Right lobe of liver (tissue), 6 donors: ENCODE data around the gene CAMK4. TPM values are rescaled to one million over a fixed set of nuclear protein-coding genes. Genes with fewer than 3 reads are reported as not detected.

Experiments
- ATAC-seq, 4 donors: fragments of 200-7000 bp; cut with Tn5 transposase; one replicate each; pipeline ENCODE4 v1.9.1; 2020; ENCODE audit warnings: mild to moderate bottlenecking in 4 of 4, moderate library complexity in 4 of 4
- DNase-seq, 3 donors: peaks; one replicate each; pipeline ENCODE4 v3.0.0-alpha.2; 2020
- H3K27ac ChIP-seq, 3 donors: fragments of 200-600 bp; one replicate each; pipeline ENCODE4 v1.8.0; 2022
- H3K27me3 ChIP-seq, 2 donors: fragments of 200-600 bp; one replicate each; pipeline ENCODE4 v1.8.0; 2022
- H3K36me3 ChIP-seq, 4 donors: fragments of 200-600 bp; sonication (generic) in 1 of 4; one replicate each; pipeline versions ENCODE4 v1.5.1 to v1.8.0; 2017 to 2022; ENCODE audit warnings: control low read depth in 1 of 4
- H3K4me1 ChIP-seq, 4 donors: fragments of 200-600 bp; sonication (generic) in 1 of 4; one replicate each; pipeline versions ENCODE4 v1.5.1 to v1.8.0; 2017 to 2022; ENCODE audit warnings: control low read depth in 1 of 4
- H3K4me3 ChIP-seq, 3 donors: fragments of 200-600 bp; one replicate each; pipeline ENCODE4 v1.8.0; 2022
- H3K9me3 ChIP-seq, 4 donors: fragments of 200-600 bp; sonication (generic) in 1 of 4; one replicate each; pipeline versions ENCODE4 v1.5.1 to v1.8.0; 2017 to 2022; ENCODE audit warnings: control low read depth in 1 of 4
- POLR2A ChIP-seq: fragments of 450-650 bp; IDR thresholded peaks from one replicate; pipeline ENCODE4 v1.6.1; 2017; ENCODE audit warnings: antibody characterized with exemption, mild to moderate bottlenecking
- WGBS: methylation state at CpG from one replicate; pipeline ENCODE4 v1.1.6; 2018; ENCODE audit warnings: low coverage, low lambda C conversion rate; ENCODE audit not compliant: insufficient coverage; ENCODE audit errors: missing lambda C conversion rate; 5-methylcytosine and 5-hydroxymethylcytosine counted together
- intact Hi-C, 2 donors: fragments of 100-400 bp; cut with DNase I; formaldehyde crosslinking; loops; one replicate each; pipeline versions ENCODE4 v1.11.2 to v1.14.1; 2022
- total RNA-seq, 6 experiments: library from RNA; depleted of rRNA in 2 of 6; stranded (reverse); fragments of >200 nt in 2 of 6; fragmentation: NEBNext Ultra II Directional in 3 of 6; extraction: Animal tissue kit (Norgen Biotek cat#: 25700) in 3 of 6; gene quantifications; one replicate each; pipeline versions ENCODE4 v1.1.0 to v1.2.4, GENCODE V29; 2016 to 2023
- TF ChIP-seq, protein P1 (sequence below), 4 donors: fragments of 200-600 bp in 3 of 4; fragments of 450-650 bp in 1 of 4; IDR thresholded peaks; one replicate each; pipeline versions ENCODE4 v1.5.1 to v1.8.0; 2016 to 2022; ENCODE audit warnings: antibody characterized with exemption in 4 of 4, mild to moderate bottlenecking in 2 of 4
- donor health status: DM: no; HTN: yes; CAD: no.
- donor health status: DM: no; HTN: no; CAD: no.
- donor health status: DM: no; HTN: no; CAD: no.
- donor health status: DM: no; HTN: yes; CAD: no.
- donor health status: DM: no; HTN: yes; CAD: no.

CAMK4 gene
- total RNA-seq, 6 experiments from 2014 or later = 0.81 to 4.3 (median 1.3) TPM

DNA sequence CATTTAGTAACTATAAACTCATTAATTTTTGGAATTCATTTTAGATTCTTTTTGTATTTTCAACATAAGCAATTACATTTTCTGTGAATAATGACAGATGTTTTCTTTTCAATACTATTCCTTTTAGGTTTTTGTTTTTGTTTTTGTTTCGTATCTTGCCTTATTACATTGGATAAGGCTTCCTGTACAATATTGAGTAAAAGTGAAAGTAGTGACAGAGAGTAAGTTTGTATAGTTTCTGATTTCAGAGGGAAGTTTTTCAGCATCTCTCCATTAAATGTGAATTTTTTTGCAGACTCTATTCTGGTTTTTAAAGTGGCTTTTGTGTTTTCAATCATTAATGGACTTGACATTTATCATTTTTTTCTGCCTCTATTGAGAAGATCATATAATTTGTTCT, 12.8 kb upstream of the CAMK4 start:
- DNase-seq (no peak), ATAC-seq (no peak)
- Histone ChIP-seq H3K27ac (no peak overlapping the region), H3K4me1 (no peaks in the 10 kb centered on the region), H3K36me3 (no peaks in the 10 kb centered on the region), H3K27me3 (no peaks in the 10 kb centered on the region), H3K4me3 (no peak overlapping the region), H3K9me3 (no peaks in the 10 kb centered on the region)
- no peak for TF ChIP-seq POLR2A
- TF ChIP-seq, protein P1, sequence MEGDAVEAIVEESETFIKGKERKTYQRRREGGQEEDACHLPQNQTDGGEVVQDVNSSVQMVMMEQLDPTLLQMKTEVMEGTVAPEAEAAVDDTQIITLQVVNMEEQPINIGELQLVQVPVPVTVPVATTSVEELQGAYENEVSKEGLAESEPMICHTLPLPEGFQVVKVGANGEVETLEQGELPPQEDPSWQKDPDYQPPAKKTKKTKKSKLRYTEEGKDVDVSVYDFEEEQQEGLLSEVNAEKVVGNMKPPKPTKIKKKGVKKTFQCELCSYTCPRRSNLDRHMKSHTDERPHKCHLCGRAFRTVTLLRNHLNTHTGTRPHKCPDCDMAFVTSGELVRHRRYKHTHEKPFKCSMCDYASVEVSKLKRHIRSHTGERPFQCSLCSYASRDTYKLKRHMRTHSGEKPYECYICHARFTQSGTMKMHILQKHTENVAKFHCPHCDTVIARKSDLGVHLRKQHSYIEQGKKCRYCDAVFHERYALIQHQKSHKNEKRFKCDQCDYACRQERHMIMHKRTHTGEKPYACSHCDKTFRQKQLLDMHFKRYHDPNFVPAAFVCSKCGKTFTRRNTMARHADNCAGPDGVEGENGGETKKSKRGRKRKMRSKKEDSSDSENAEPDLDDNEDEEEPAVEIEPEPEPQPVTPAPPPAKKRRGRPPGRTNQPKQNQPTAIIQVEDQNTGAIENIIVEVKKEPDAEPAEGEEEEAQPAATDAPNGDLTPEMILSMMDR (IDR thresholded peaks at IDR 0.05) = no peak
- 21% methylated on average over 1 of the region's 1 CpG for WGBS
- intact Hi-C loops = no loop called here

DNA sequence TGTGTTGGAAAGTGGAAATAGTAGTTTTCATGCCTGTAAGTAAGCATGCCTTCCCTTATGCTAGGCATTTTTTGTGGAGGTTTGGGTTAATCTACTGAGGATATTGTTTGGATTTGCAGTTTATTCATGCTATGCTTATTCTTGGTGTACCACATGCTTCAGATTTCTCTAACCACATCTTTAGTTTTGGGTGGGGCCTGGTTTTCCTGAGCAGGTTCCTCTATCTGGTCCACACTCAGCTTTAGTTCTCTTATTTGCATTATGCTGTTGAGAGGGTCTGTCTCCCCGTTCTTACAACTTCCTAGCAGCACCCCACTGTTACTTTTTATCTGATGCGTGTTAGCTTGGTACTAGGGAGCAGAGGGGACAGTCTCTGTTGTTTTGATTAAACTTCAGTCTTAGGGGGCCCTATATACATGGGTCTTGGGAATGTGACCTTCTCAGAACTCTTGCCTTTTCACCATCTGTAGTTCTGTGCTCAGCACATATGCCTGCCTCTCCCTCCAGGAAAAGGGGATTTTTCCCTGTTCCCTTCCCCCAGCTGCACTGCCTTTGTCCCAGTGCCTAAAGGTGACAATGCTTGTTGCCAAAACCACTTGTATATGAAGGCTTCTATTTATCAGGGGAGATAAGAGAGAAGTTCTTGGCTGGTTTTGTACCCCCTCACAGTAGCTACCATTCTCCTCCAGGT, 10.0 kb upstream of the CAMK4 start:
- no peaks in the 10 kb centered on the region for H3K9me3 ChIP-seq
- H3K4me3 ChIP-seq = no peak overlapping the region
- TF ChIP-seq POLR2A = no peak
- TF ChIP-seq, protein P1 (IDR thresholded peaks at IDR 0.05) = no peak
- ATAC-seq = no peak
- no peak overlapping the region for H3K27ac ChIP-seq
- H3K4me1 ChIP-seq = no peaks in the 10 kb centered on the region
- no peak for DNase-seq
- no peaks in the 10 kb centered on the region for H3K27me3 ChIP-seq
- no peaks in the 10 kb centered on the region for H3K36me3 ChIP-seq
- intact Hi-C loops = no loop called here
- WGBS = 57% methylated on average over 2 of the region's 2 CpGs

DNA sequence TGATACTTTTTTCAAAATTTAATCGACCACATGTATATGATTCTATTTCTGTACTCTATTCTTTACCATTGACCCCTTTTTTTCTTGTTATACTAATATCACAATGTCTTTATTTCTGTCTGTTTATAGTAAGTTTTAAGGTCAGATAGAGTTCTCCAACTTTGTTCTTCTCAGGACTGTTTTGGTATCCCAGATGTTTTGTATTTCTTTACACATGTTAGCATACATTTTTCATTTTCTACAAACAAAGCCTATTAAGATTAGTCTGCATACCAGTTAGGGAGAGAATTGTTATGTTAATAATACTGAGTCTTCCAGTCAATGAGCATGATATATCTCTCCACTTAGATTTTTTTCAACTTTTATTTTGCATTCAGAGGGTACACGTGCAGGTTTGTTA, 8.2 kb upstream of the CAMK4 start:
- no peaks in the 10 kb centered on the region for H3K4me1 ChIP-seq
- no peak overlapping the region for H3K27ac ChIP-seq
- ATAC-seq = no peak
- no peaks in the 10 kb centered on the region for H3K36me3 ChIP-seq
- TF ChIP-seq POLR2A = no peak
- TF ChIP-seq, protein P1 (IDR thresholded peaks at IDR 0.05) = no peak
- no peaks in the 10 kb centered on the region for H3K27me3 ChIP-seq
- no peak overlapping the region for H3K4me3 ChIP-seq
- intact Hi-C loops = no loop called here
- DNase-seq = no peak
- 70% methylated on average over 2 of the region's 2 CpGs for WGBS
- no peaks in the 10 kb centered on the region for H3K9me3 ChIP-seq

DNA sequence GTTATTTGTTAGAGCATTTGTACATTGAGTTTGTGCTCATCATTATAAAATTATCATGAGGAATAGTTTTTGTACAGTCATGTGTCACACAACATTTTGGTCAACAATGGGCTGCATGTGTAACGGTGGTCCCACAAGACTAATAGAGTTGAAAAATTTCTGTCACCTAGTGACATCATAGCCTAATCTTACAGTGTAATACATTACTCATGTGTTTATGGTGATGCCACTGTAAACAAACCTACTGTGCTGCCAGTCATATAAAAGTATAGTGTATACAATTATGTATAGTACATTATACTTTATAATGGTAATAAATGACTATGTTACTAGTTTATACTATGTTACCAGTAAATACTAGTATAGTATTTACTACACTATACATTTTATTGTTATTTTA, 3.0 kb upstream of the CAMK4 start:
- TF ChIP-seq, protein P1 (IDR thresholded peaks at IDR 0.05) = no peak
- no peak for TF ChIP-seq POLR2A
- no peak overlapping the region for H3K4me3 ChIP-seq
- intact Hi-C loops = no loop called here
- H3K36me3 ChIP-seq = no peaks in the 10 kb centered on the region
- WGBS = 92% methylated on average over 1 of the region's 1 CpG
- peaks cover 4 to 7% of the 10 kb centered on the region in 2 donors for H3K27me3 ChIP-seq
- H3K9me3 ChIP-seq = no peaks in the 10 kb centered on the region
- H3K4me1 ChIP-seq = peaks cover 0 to 12% (median 0%) of the 10 kb centered on the region in 4 donors
- DNase-seq (no peak), ATAC-seq (no peak)
- H3K27ac ChIP-seq = no peak overlapping the region
